SU-DHL-6 (cell line): Measurements from ENCODE around the gene HECTD2.
"Not testable (repeated sequence)": the region's sequence is repeated elsewhere in the genome, so short reads cannot be mapped to it uniquely, and the experiment has no call there.

ENCODE experiments used
- H2AFZ ChIP-seq: fragments of 200-600 bp; sonication (generic); 2 replicates; pipeline ENCODE4 v1.6.1; 2014; ENCODE audit warnings: low read depth, mild to moderate bottlenecking, moderate library complexity, mixed read lengths, antibody characterized with exemption, low read length; ENCODE audit not compliant: severe bottlenecking
- H3F3A ChIP-seq: fragments of 200-600 bp; shearing (Covaris generic); 2 replicates; pipeline ENCODE4 v1.6.0; 2016; ENCODE audit warnings: antibody characterized with exemption, mild to moderate bottlenecking; ENCODE audit not compliant: insufficient read depth
- H3K27ac ChIP-seq: fragments of 200-600 bp; sonication (generic); 2 replicates; pipeline ENCODE4 v1.5.1; 2016; ENCODE audit warnings: low read depth, mild to moderate bottlenecking, low read length, moderate library complexity, mixed read lengths
- H3K27me3 ChIP-seq: fragments of 200-600 bp; sonication (generic), shearing (Covaris generic); 2 replicates; pipeline ENCODE4 v1.6.0; 2014; ENCODE audit warnings: mild to moderate bottlenecking, low read length
- H3K36me3 ChIP-seq: fragments of 200-600 bp; sonication (generic); 2 replicates; pipeline ENCODE4 v1.6.1; 2014; ENCODE audit warnings: mild to moderate bottlenecking, low read length, mixed read lengths
- H3K4me2 ChIP-seq: fragments of 300-600, 200-600 bp; shearing (Covaris generic), sonication (generic); 2 replicates; pipeline ENCODE4 v1.6.0; 2014; ENCODE audit warnings: low read length, low read depth, mild to moderate bottlenecking; ENCODE audit not compliant: poor library complexity, severe bottlenecking
- H3K4me3 ChIP-seq: fragments of 200-600 bp; sonication (generic); 2 replicates; pipeline ENCODE4 v1.5.1; 2014; ENCODE audit warnings: antibody characterized with exemption, low read length, mild to moderate bottlenecking, mixed read lengths; ENCODE audit not compliant: insufficient read depth, poor library complexity, severe bottlenecking
- H3K79me2 ChIP-seq: fragments of 200-600 bp; sonication (generic); 2 replicates; pipeline ENCODE4 v1.6.1; 2014; ENCODE audit warnings: mild to moderate bottlenecking, low read length, moderate library complexity; ENCODE audit not compliant: insufficient read depth
- H3K9ac ChIP-seq: fragments of 200-600 bp; sonication (generic); 2 replicates; pipeline ENCODE4 v1.7.0; 2014; ENCODE audit warnings: mild to moderate bottlenecking, low read length
- H3K9me2 ChIP-seq: fragments of 200-600 bp; sonication (generic); replicated peaks from 2 replicates; pipeline ENCODE4 v1.6.1; 2014; ENCODE audit warnings: low read length; ENCODE audit not compliant: insufficient read depth
- H3K9me3 ChIP-seq: fragments of 200-600 bp; sonication (generic); 2 replicates; pipeline ENCODE4 v1.6.1; 2014; ENCODE audit warnings: low read length, mixed read lengths; ENCODE audit not compliant: insufficient read depth
- H4K20me1 ChIP-seq: fragments of 200-600 bp; sonication (generic); 2 replicates; pipeline ENCODE4 v1.6.1; 2014; ENCODE audit warnings: low read depth, mild to moderate bottlenecking, antibody characterized with exemption, low read length, moderate library complexity, mixed read lengths
- EZH2phosphoT487 ChIP-seq: fragments of 200-600 bp; sonication (generic), shearing (Covaris generic); conservative IDR thresholded peaks from 2 replicates; pipeline ENCODE4 v1.6.1; 2018; ENCODE audit warnings: mild to moderate bottlenecking, antibody characterized with exemption, low read length, moderate library complexity, mixed read lengths
- TF ChIP-seq, protein P1 (sequence below): fragments of 200-600 bp; sonication (generic); IDR thresholded peaks from one replicate; pipeline ENCODE4 v1.5.1; 2017; ENCODE audit warnings: antibody characterized with exemption, mild to moderate bottlenecking, low read length, moderate library complexity; ENCODE audit not compliant: insufficient read depth, poor library complexity, severe bottlenecking

The HECTD2 gene

DNA sequence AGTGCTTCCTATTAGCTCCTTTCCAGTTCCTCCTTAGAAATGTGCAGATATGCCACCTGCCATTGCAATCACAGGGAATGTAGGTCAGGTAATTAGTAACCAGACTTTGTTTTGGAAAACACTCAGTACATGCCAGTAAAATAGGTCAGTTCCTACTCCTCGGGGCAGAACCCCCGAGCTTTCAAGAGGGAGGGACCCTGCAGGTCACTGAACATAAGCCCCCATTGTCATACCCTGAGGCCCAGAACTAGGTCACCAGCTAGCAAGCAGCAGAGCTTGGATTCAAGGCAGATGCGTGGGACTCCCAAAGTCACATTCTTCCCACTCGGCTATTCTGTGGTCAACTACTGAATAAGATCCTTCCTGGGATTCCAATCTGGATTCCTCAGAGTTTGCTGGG lies 117.9 kb downstream of the HECTD2 start:
- no peak overlapping the region for H3K27ac ChIP-seq
- H3K9ac ChIP-seq = no peak overlapping the region
- no peaks in the 10 kb centered on the region for H3K79me2 ChIP-seq
- no peak overlapping the region for H3K4me2 ChIP-seq
- H3F3A ChIP-seq = no peaks in the 10 kb centered on the region
- H4K20me1 ChIP-seq = no peaks in the 10 kb centered on the region
- H3K9me2 ChIP-seq = no peaks in the 10 kb centered on the region
- no peaks in the 10 kb centered on the region for H3K9me3 ChIP-seq
- H3K36me3 ChIP-seq = no peaks in the 10 kb centered on the region
- TF ChIP-seq, protein P1, sequence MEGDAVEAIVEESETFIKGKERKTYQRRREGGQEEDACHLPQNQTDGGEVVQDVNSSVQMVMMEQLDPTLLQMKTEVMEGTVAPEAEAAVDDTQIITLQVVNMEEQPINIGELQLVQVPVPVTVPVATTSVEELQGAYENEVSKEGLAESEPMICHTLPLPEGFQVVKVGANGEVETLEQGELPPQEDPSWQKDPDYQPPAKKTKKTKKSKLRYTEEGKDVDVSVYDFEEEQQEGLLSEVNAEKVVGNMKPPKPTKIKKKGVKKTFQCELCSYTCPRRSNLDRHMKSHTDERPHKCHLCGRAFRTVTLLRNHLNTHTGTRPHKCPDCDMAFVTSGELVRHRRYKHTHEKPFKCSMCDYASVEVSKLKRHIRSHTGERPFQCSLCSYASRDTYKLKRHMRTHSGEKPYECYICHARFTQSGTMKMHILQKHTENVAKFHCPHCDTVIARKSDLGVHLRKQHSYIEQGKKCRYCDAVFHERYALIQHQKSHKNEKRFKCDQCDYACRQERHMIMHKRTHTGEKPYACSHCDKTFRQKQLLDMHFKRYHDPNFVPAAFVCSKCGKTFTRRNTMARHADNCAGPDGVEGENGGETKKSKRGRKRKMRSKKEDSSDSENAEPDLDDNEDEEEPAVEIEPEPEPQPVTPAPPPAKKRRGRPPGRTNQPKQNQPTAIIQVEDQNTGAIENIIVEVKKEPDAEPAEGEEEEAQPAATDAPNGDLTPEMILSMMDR = no peak
- no peak for TF ChIP-seq EZH2phosphoT487
- no peaks in the 10 kb centered on the region for H3K27me3 ChIP-seq
- no peak overlapping the region for H2AFZ ChIP-seq
- H3K4me3 ChIP-seq = no peak overlapping the region

DNA sequence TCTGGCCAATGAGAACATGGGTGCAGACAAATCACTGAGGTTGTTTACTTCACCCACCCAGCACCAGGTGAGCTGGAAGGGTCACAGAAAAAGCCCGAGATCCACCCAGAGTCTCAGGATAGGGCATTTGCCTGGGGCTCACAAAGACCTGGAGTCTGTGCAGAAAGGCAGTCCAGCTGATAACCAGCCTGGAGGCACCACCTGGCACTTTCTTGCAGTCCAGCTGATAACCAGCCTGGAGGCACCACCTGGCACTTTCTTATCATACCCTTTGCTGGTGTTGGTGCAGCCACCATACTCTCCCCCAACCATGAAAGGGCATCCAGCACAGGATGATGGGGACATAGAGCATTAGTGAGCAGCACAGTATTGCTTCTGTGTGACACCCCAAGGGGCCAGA lies 118.6 kb downstream of the HECTD2 start:
- no peak overlapping the region for H3K4me2 ChIP-seq
- H3K27ac ChIP-seq = no peak overlapping the region
- no peak overlapping the region for H3K4me3 ChIP-seq
- no peaks in the 10 kb centered on the region for H3K9me3 ChIP-seq
- no peak overlapping the region for H2AFZ ChIP-seq
- TF ChIP-seq, protein P1 = no peak
- TF ChIP-seq EZH2phosphoT487 = no peak
- no peaks in the 10 kb centered on the region for H3K9me2 ChIP-seq
- no peaks in the 10 kb centered on the region for H3K36me3 ChIP-seq
- H3K79me2 ChIP-seq = no peaks in the 10 kb centered on the region
- no peak overlapping the region for H3K9ac ChIP-seq
- H4K20me1 ChIP-seq = no peaks in the 10 kb centered on the region
- no peaks in the 10 kb centered on the region for H3F3A ChIP-seq
- no peaks in the 10 kb centered on the region for H3K27me3 ChIP-seq

DNA sequence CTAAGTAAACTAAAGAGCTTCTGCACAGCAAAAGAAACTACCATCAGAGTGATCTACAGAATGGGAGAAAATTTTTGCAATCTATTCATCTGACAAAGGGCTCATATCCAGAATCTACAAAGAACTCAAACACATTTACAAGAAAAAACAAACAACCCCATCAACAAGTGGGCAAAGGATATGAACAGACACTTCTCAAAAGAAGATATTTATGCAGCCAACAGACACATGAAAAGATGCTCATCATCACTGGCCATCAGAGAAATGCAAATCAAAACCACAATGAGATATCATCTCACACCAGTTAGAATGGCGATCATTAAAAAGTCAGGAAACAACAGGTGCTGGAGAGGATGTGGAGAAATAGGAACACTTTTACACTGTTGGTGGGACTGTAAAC lies 124.6 kb downstream of the HECTD2 start:
- H2AFZ ChIP-seq, H3K9ac ChIP-seq, H3K9me2 ChIP-seq, H3F3A ChIP-seq, H4K20me1 ChIP-seq, H3K4me3 ChIP-seq, H3K4me2 ChIP-seq, H3K27ac ChIP-seq, H3K79me2 ChIP-seq, H3K36me3 ChIP-seq, H3K9me3 ChIP-seq, H3K27me3 ChIP-seq: not testable (repeated sequence)

DNA sequence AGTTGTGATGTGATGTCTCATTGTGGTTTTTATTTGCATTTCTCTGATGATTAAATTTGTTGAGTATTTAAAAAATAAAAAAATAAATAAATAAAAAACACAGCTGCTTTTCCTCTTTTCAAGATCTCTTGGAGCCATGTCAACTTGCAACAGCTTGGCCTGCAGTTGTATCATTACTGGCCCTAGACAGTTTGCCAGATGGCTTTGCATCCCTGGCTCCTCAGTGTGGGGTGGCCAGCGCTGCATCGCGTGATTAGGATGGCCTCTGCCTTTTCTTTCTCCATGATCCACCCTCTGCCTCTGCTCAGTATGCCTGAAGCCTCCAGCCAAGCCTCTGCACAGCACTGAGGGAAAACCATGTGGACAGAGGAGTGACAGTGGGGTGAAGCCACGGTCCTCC lies 126.0 kb downstream of the HECTD2 start:
- H3K4me2 ChIP-seq = no peak overlapping the region

More for the DNA sequence above, 126.0 kb downstream of the HECTD2 start:
- Histone ChIP-seq H3K36me3 (no peaks in the 10 kb centered on the region), H3K9me2 (no peaks in the 10 kb centered on the region), H3K79me2 (no peaks in the 10 kb centered on the region), H2AFZ (no peak overlapping the region), H3K27me3 (no peaks in the 10 kb centered on the region), H3K27ac (no peak overlapping the region), H3K4me3 (no peak overlapping the region), H4K20me1 (no peaks in the 10 kb centered on the region), H3K9me3 (no peaks in the 10 kb centered on the region), H3F3A (no peaks in the 10 kb centered on the region), H3K9ac (no peak overlapping the region)
- TF ChIP-seq EZH2phosphoT487 = no peak
- TF ChIP-seq, protein P1 = no peak
